HCT116 (cell line): Measurements from ENCODE around the gene PDE4B. TPM values are rescaled to one million over a fixed set of nuclear protein-coding genes. Genes with fewer than 3 reads are reported as not detected.
A peak's percentile ranks its signal among the peaks of the same experiment; 100 is the strongest.

Source experiments
- ATAC-seq: fragments of 200-7000 bp; cut with Tn5 transposase; 2 replicates; pipeline ENCODE4 v1.9.1; 2020; ENCODE audit warnings: mild to moderate bottlenecking, moderate library complexity
- BruUV-seq: library from RNA; stranded (reverse); fragments of 400-500 nt; replicated peaks from 2 replicates; lab custom pipeline; 2021; lab: Mats Ljungman, UMichigan
- CTCF ChIA-PET: fragments of 300-600 bp; sonication (Branson Sonifier 250); formaldehyde crosslinking; loops from one replicate; lab custom pipeline; 2021; ENCODE audit warnings: antibody characterized with exemption; lab: Charles Lee
- POLR2A ChIA-PET: fragments of 300-600, 350-600 bp; sonication (Branson Sonifier 250); formaldehyde crosslinking; loops from one replicate; lab custom pipeline; 2021; ENCODE audit warnings: antibody characterized with exemption; lab: Charles Lee
- RAD21 ChIA-PET, 2 experiments: fragments of 300-600 bp; sonication (Branson Sonifier 250); formaldehyde crosslinking; loops; one replicate each; lab custom pipeline; 2023; ENCODE audit warnings: low total read pairs in 2 of 2; ENCODE audit not compliant: uncharacterized antibody in 2 of 2, unreplicated experiment in 2 of 2, low non-redundant PET in 1 of 2; lab: Charles Lee
- DNase-seq: peaks from one replicate; pipeline ENCODE4 v3.0.0-alpha.2; 2010; ENCODE audit warnings: low read depth, low spot score
- H2AFZ ChIP-seq: fragments of 200-600 bp; shearing (Covaris generic), sonication (generic); 2 replicates; pipeline ENCODE4 v1.6.1; 2017; ENCODE audit warnings: low read depth, mixed run types, mixed read lengths, antibody characterized with exemption, low read length; ENCODE audit not compliant: poor library complexity, severe bottlenecking
- H3K27ac ChIP-seq: 2 replicates; pipeline ENCODE4 v1.5.1; 2012; ENCODE audit warnings: low read depth, low read length
- H3K27me3 ChIP-seq: fragments of 200-600 bp; sonication (generic); 2 replicates; pipeline ENCODE4 v1.6.1; 2016; ENCODE audit warnings: mixed run types, low read length, mixed read lengths; ENCODE audit not compliant: insufficient read depth
- H3K36me3 ChIP-seq, 2 experiments: fragments of 200-500 bp in 1 of 2; fragments of 200-600 bp in 1 of 2; sonication (Bioruptor generic) in 1 of 2; sonication (generic) in 1 of 2; 2 replicates each; pipeline versions ENCODE4 v1.5.1 to v1.6.1; 2014 to 2016; ENCODE audit warnings: low read length in 2 of 2, inconsistent platforms in 1 of 2, mixed read lengths in 1 of 2, mixed run types in 1 of 2; ENCODE audit not compliant: insufficient read depth in 2 of 2, control insufficient read depth in 1 of 2
- H3K4me1 ChIP-seq, 2 experiments: fragments of 200-600 bp in 1 of 2; sonication (generic) in 1 of 2; 2 replicates each; pipeline versions ENCODE4 v1.5.1 to v1.6.1; 2012 to 2017; ENCODE audit warnings: low read length in 2 of 2, inconsistent platforms in 1 of 2, mild to moderate bottlenecking in 1 of 2, mixed read lengths in 1 of 2, mixed run types in 1 of 2, moderate library complexity in 1 of 2; ENCODE audit not compliant: insufficient read depth in 2 of 2, control insufficient read depth in 1 of 2
- H3K4me2 ChIP-seq: fragments of 200-600 bp; sonication (generic); 2 replicates; pipeline ENCODE4 v1.6.1; 2017; ENCODE audit warnings: mixed run types, low read length, mixed read lengths
- H3K4me3 ChIP-seq, 2 experiments: fragments of 200-600 bp in 1 of 2; sonication (generic) in 1 of 2; replicated peaks in 1 of 2; 2 replicates each; pipeline ENCODE4 v1.5.1; 2011 to 2016; ENCODE audit warnings: low read length in 2 of 2, control low read depth in 1 of 2, low read depth in 1 of 2, mild to moderate bottlenecking in 1 of 2, mixed read lengths in 1 of 2, mixed run types in 1 of 2
- H3K79me2 ChIP-seq: fragments of 200-600 bp; sonication (generic); 2 replicates; pipeline ENCODE4 v1.6.1; 2017; ENCODE audit warnings: mild to moderate bottlenecking, mixed run types, low read length, moderate library complexity, mixed read lengths; ENCODE audit not compliant: insufficient read depth
- H3K9ac ChIP-seq: fragments of 200-600 bp; sonication (generic); 2 replicates; pipeline ENCODE4 v1.6.1; 2016; ENCODE audit warnings: low read length, mixed read lengths
- H3K9me2 ChIP-seq: fragments of 200-600 bp; sonication (generic), shearing (Covaris generic); 2 replicates; pipeline ENCODE4 v1.6.1; 2017; ENCODE audit warnings: mixed run types, mild to moderate bottlenecking, moderate library complexity; ENCODE audit not compliant: insufficient read depth
- H3K9me3 ChIP-seq, 2 experiments: fragments of 200-500 bp in 1 of 2; fragments of 200-600 bp in 1 of 2; sonication (Bioruptor generic) in 1 of 2; sonication (generic) in 1 of 2; 2 replicates each; pipeline ENCODE4 v1.6.1; 2014 to 2017; ENCODE audit warnings: low read length in 2 of 2, mixed read lengths in 2 of 2, inconsistent platforms in 1 of 2, low read depth in 1 of 2, mild to moderate bottlenecking in 1 of 2, mixed run types in 1 of 2, moderate library complexity in 1 of 2; ENCODE audit not compliant: control insufficient read depth in 1 of 2, insufficient read depth in 1 of 2
- H4K20me1 ChIP-seq: fragments of 200-600 bp; sonication (generic), shearing (Covaris generic); 2 replicates; pipeline ENCODE4 v1.6.1; 2017; ENCODE audit warnings: mixed run types, mild to moderate bottlenecking, moderate library complexity; ENCODE audit not compliant: insufficient read depth
- CBX3 ChIP-seq: IDR thresholded peaks from 2 replicates; pipeline ENCODE4 v1.6.1; 2012; ENCODE audit warnings: low read depth
- EGR1 ChIP-seq: IDR thresholded peaks from 2 replicates; pipeline ENCODE4 v1.6.1; 2012; ENCODE audit warnings: low read depth
- ELF1 ChIP-seq: IDR thresholded peaks from 2 replicates; pipeline ENCODE4 v1.6.1; 2012; ENCODE audit warnings: low read depth, borderline replicate concordance
- JUND ChIP-seq: IDR thresholded peaks from 2 replicates; pipeline ENCODE4 v1.6.1; 2012
- POLR2A ChIP-seq: IDR thresholded peaks from 2 replicates; pipeline ENCODE4 v1.7.0; 2011; ENCODE audit warnings: borderline replicate concordance; ENCODE audit not compliant: insufficient read depth, insufficient read length; ENCODE audit errors: extremely low read depth
- RAD21 ChIP-seq: IDR thresholded peaks from 2 replicates; pipeline ENCODE4 v1.6.1; 2012; ENCODE audit warnings: low read depth, mild to moderate bottlenecking
- SRF ChIP-seq: IDR thresholded peaks from 2 replicates; pipeline ENCODE4 v1.6.1; 2012; ENCODE audit warnings: low read depth
- TCF7L2 ChIP-seq: IDR thresholded peaks from 2 replicates; pipeline ENCODE4 v1.7.0; 2011; ENCODE audit warnings: borderline replicate concordance, inconsistent platforms; ENCODE audit not compliant: insufficient read depth, insufficient read length; ENCODE audit errors: extremely low read depth
- ZFX ChIP-seq: fragments of 450-650 bp; IDR thresholded peaks from 2 replicates; pipeline ENCODE4 v1.6.1; 2017
- ZNF274 ChIP-seq: fragments of 200-500 bp; sonication (Bioruptor generic); IDR thresholded peaks from 2 replicates; pipeline ENCODE4 v1.6.1; 2014; ENCODE audit warnings: mild to moderate bottlenecking, low read depth, low read length, inconsistent platforms
- intact Hi-C: fragments of 100-400 bp; cut with micrococcal nuclease; formaldehyde crosslinking; loops from 2 replicates; pipeline ENCODE4 v1.10.0; 2022
- total RNA-seq: library from RNA; stranded (reverse); gene quantifications from one replicate; pipeline ENCODE4 v1.2.1, GENCODE V29; 2021; ENCODE audit not compliant: unreplicated experiment
- TF ChIP-seq, protein P1 (sequence below): IDR thresholded peaks from 2 replicates; pipeline ENCODE4 v1.6.1; 2012

PDE4B gene
- total RNA-seq, 1 experiment from 2014 or later, result 76.9 TPM

DNA sequence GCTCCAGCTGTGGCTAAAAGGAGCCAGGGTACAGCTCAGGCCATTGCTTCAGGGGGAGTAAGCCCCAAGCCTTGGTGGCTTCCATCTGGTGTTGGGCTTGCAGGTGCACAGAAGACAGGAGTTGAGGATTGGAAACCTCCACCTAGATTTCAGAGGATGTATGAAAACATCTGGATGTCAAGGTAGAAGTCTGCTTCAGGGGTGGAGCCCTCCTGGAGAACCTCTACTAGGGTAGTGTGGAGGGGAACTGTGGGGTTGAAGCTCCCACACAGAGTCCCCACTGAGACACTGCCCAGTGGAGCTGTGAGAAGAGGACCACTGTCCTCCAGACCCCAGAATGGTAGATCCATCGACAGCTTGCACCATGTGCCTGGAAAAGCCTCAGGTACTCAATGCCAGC lies 183.0 kb downstream of the PDE4B start:
- CTCF ChIA-PET, result no interaction called here
- DNase-seq (no peak), ATAC-seq (no peak)
- POLR2A ChIA-PET, result no interaction called here
- Histone ChIP-seq H3K36me3 (no peaks in the 10 kb centered on the region), H3K9me2 (no peaks in the 10 kb centered on the region), H3K4me3 (no peak overlapping the region), H2AFZ (no peak overlapping the region), H3K27me3 (no peaks in the 10 kb centered on the region), H3K79me2 (no peaks in the 10 kb centered on the region), H3K9me3 (peaks cover 0 to 6% of the 10 kb centered on the region in 2 experiments; a peak in 1 of 4 replicates), H3K9ac (no peak overlapping the region), H4K20me1 (no peaks in the 10 kb centered on the region), H3K27ac (no peak overlapping the region), H3K4me2 (no peak overlapping the region), H3K4me1 (no peaks in the 10 kb centered on the region)
- RAD21 ChIA-PET, result no interaction called here
- BruUV-seq, result no TSS peak
- intact Hi-C loops, result no loop called here
- 0 out of 2 replicates have a peak, but pooled peaks have one; percentile 23 for TF ChIP-seq CBX3
- TF ChIP-seq EGR1, result no peak

DNA sequence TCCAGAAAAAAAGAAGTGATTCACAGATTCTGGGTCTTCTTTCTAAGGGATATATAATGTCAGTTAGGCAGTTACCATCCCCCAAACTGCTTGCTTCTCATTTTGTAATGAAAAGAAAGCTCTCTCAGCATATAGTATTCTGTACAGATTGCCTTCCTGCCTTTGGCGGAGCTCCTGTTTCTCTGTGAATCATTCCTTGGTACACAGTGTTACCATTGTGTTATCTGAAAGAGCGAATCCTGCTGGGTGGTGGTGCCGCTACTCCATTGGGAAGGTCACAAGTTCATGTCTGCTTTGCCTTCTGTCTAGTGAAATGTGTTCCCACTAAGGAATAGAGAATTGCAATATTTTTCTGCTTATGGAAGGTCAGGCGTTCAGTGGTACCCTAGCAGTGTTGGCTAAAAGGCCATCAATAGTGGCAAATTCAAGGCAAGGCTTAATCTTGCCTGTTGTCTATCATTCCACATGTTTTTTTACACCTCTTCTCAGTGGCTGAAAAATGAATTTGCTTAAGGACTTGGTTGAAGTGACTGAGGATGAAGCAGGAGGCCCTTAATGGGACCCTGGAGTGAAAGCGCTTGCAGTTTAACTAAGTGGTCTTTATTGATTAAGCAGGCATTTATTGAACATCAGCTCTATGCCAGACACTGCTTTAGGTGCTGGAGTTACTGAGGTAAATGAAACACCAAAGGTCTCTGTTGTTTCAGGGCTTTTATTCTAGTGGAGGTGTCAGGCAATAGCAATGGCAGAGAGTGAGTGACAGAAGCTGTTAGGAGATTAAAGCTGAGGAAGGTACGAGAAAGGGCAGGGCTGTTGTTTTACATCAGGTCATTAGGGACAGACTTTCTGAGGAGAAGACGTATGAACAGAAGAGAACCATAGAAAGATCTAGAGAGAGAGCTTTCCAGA lies 186.7 kb downstream of the PDE4B start:
- Histone ChIP-seq H3K79me2 (no peaks in the 10 kb centered on the region), H3K4me2 (no peak overlapping the region), H3K27ac (no peak overlapping the region), H3K9ac (no peak overlapping the region), H3K4me1 (no peaks in the 10 kb centered on the region), H2AFZ (no peak overlapping the region), H3K9me2 (no peaks in the 10 kb centered on the region; the same call in 1 of the 2 replicates), H4K20me1 (no peaks in the 10 kb centered on the region), H3K4me3 (no peak overlapping the region), H3K36me3 (no peaks in the 10 kb centered on the region), H3K9me3 (peaks cover 0 to 6% of the 10 kb centered on the region in 2 experiments; a peak in 1 of 4 replicates), H3K27me3 (no peaks in the 10 kb centered on the region)
- RAD21 ChIA-PET, result no interaction called here
- POLR2A ChIA-PET, result no interaction called here
- ATAC-seq (no peak), DNase-seq (no peak)
- intact Hi-C loops, result no loop called here
- CTCF ChIA-PET, result interaction anchor here (0.7 kb wide), 1 partner anchor 14 kb away, joined by 3 read pairs; no protein-coding TSS in a partner anchor
- no peak for TF ChIP-seq RAD21
- TF ChIP-seq, protein P1, sequence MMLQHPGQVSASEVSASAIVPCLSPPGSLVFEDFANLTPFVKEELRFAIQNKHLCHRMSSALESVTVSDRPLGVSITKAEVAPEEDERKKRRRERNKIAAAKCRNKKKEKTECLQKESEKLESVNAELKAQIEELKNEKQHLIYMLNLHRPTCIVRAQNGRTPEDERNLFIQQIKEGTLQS, result no peak
- no peak for TF ChIP-seq ZFX
- no peak for TF ChIP-seq JUND
- no peak for TF ChIP-seq SRF
- no peak for TF ChIP-seq ZNF274
- TF ChIP-seq ELF1, result no peak
- TF ChIP-seq TCF7L2, result no peak
- no peak for TF ChIP-seq POLR2A
- no TSS peak for BruUV-seq
